HL-60 (cell line): ENCODE measurements around the gene PIMREG.
"Not testable (repeated sequence)": the region's sequence is repeated elsewhere in the genome, so short reads cannot be mapped to it uniquely, and the experiment has no call there.

Experiments used
- DNase-seq, 2 experiments: peaks; one replicate each; pipeline ENCODE4 v3.0.0-alpha.2; 2010 to 2020; ENCODE audit warnings: low read depth in 1 of 2, low spot score in 1 of 2
- H3K27ac ChIP-seq: fragments of 250-450 bp; sonication (Bioruptor Pico); replicated peaks from 2 replicates; pipeline ENCODE4 v1.5.1; 2020; ENCODE audit warnings: mild to moderate bottlenecking, moderate library complexity
- H3K27me3 ChIP-seq: fragments of 250-450 bp; sonication (Bioruptor Pico); 2 replicates; pipeline ENCODE4 v1.5.1; 2021; ENCODE audit warnings: mild to moderate bottlenecking, moderate library complexity; ENCODE audit not compliant: insufficient read depth, poor library complexity, severe bottlenecking
- H3K4me3 ChIP-seq: replicated peaks from 2 replicates; pipeline ENCODE4 v1.5.1; 2011; ENCODE audit warnings: mild to moderate bottlenecking, control low read depth, low read length; ENCODE audit not compliant: insufficient read depth
- CTCF ChIP-seq: IDR thresholded peaks from one replicate; pipeline ENCODE4 v1.5.1; 2011; ENCODE audit warnings: low read length, control low read depth, inconsistent platforms; ENCODE audit not compliant: insufficient read depth
- GABPA ChIP-seq: IDR thresholded peaks from 2 replicates; pipeline ENCODE4 v1.6.1; 2012; ENCODE audit warnings: low read depth
- POLR2AphosphoS5 ChIP-seq: IDR thresholded peaks from 2 replicates; pipeline ENCODE4 v1.6.1; 2012; ENCODE audit warnings: low read depth
- REST ChIP-seq: IDR thresholded peaks from 2 replicates; pipeline ENCODE4 v1.6.1; 2012; ENCODE audit warnings: low read depth; ENCODE audit not compliant: insufficient replicate concordance
- SPI1 ChIP-seq: IDR thresholded peaks from 2 replicates; pipeline ENCODE4 v1.6.1; 2012; ENCODE audit warnings: low read depth, mild to moderate bottlenecking, borderline replicate concordance

Gene PIMREG

GRCh38 chr17:6479622-6480302 lies 35.5 kb downstream of the PIMREG start:
- TF ChIP-seq SPI1 (no peak), CTCF (no peak), REST (no peak), POLR2AphosphoS5 (no peak), GABPA (no peak)
- no peak overlapping the region for H3K27ac ChIP-seq
- no peak for DNase-seq

GRCh38 chr17:6480303-6480675 lies 36.0 kb downstream of the PIMREG start:
- DNase-seq = no peak
- no peak for TF ChIP-seq POLR2AphosphoS5
- no peak for TF ChIP-seq REST
- TF ChIP-seq GABPA = no peak
- TF ChIP-seq SPI1 = no peak
- no peak for TF ChIP-seq CTCF
- Histone ChIP-seq H3K4me3 (no peak overlapping the region), H3K27me3 (no peaks in the 10 kb centered on the region), H3K27ac (no peak overlapping the region)

More at GRCh38 chr17:6479622-6480302, 35.5 kb downstream of the PIMREG start:
- Histone ChIP-seq H3K4me3 (no peak overlapping the region), H3K27me3 (no peaks in the 10 kb centered on the region)

GRCh38 chr17:6482105-6482455 lies 37.8 kb downstream of the PIMREG start:
- no peaks in the 10 kb centered on the region for H3K27me3 ChIP-seq
- no peak for DNase-seq
- TF ChIP-seq CTCF (no peak), GABPA (no peak), SPI1 (no peak), POLR2AphosphoS5 (no peak), REST (no peak)
- no peak overlapping the region for H3K27ac ChIP-seq
- H3K4me3 ChIP-seq = no peak overlapping the region

GRCh38 chr17:6482796-6483195 lies 38.5 kb downstream of the PIMREG start:
- H3K27me3 ChIP-seq, H3K27ac ChIP-seq, H3K4me3 ChIP-seq, DNase-seq: not testable (repeated sequence)
